Mesodermal cell (in vitro differentiated cells): Measurements from ENCODE around the gene OVOL3.

Source experiments
- H3K27ac ChIP-seq: 2 replicates; pipeline ENCODE4 v1.7.0; 2013; ENCODE audit warnings: mild to moderate bottlenecking, low read depth, low read length, moderate library complexity; ENCODE audit not compliant: severe bottlenecking
- H3K36me3 ChIP-seq: 2 replicates; pipeline ENCODE4 v1.7.1; 2013; ENCODE audit warnings: mild to moderate bottlenecking, low read length, moderate library complexity; ENCODE audit not compliant: control insufficient read depth, insufficient read depth
- H3K4me1 ChIP-seq: one replicate; pipeline ENCODE4 v1.7.1; 2013; ENCODE audit warnings: mild to moderate bottlenecking, low read length; ENCODE audit not compliant: insufficient read depth, control insufficient read depth, poor library complexity, severe bottlenecking
- H3K4me3 ChIP-seq: 2 replicates; pipeline ENCODE4 v1.7.0; 2013; ENCODE audit warnings: low read length, control low read depth, mild to moderate bottlenecking; ENCODE audit not compliant: insufficient read depth, poor library complexity, severe bottlenecking; ENCODE audit errors: extremely low read depth
- H3K9me3 ChIP-seq: 2 replicates; pipeline ENCODE4 v1.7.1; 2013; ENCODE audit warnings: mild to moderate bottlenecking, low read length, moderate library complexity; ENCODE audit not compliant: control insufficient read depth
- WGBS, 2 experiments: methylation state at CpG; one replicate each; pipeline ENCODE4 v1.1.5; 2013; ENCODE audit warnings: missing lambda C conversion rate in 2 of 2; ENCODE audit not compliant: insufficient coverage in 2 of 2; 5-methylcytosine and 5-hydroxymethylcytosine counted together

Gene OVOL3

GRCh38 chr19:36149673-36150406, 38.9 kb downstream of the OVOL3 start:
- H3K4me1 ChIP-seq = no peaks in the 10 kb centered on the region
- H3K9me3 ChIP-seq = no peaks in the 10 kb centered on the region
- 94 to 95% methylated on average over 13 of the region's 13 CpGs for WGBS, 2 experiments
- H3K36me3 ChIP-seq = peaks cover 90% of the 10 kb centered on the region
- no peak overlapping the region for H3K4me3 ChIP-seq
- H3K27ac ChIP-seq = no peak overlapping the region

GRCh38 chr19:36150586-36150985, 39.6 kb downstream of the OVOL3 start:
- 83 to 100% methylated on average over 1 to 2 of the region's 5 CpGs for WGBS, 2 experiments
- H3K36me3 ChIP-seq = peaks cover 83% of the 10 kb centered on the region

GRCh38 chr19:36151144-36152018, 40.4 kb downstream of the OVOL3 start:
- WGBS, 2 experiments = 91 to 95% methylated on average over 23 to 33 of the region's 47 CpGs
- Histone ChIP-seq H3K27ac (no peak overlapping the region), H3K4me3 (no peak overlapping the region), H3K4me1 (no peaks in the 10 kb centered on the region), H3K36me3 (peaks cover 75% of the 10 kb centered on the region), H3K9me3 (no peaks in the 10 kb centered on the region)

More at GRCh38 chr19:36150586-36150985, 39.6 kb downstream of the OVOL3 start:
- no peaks in the 10 kb centered on the region for H3K9me3 ChIP-seq
- no peaks in the 10 kb centered on the region for H3K4me1 ChIP-seq
- no peak overlapping the region for H3K27ac ChIP-seq
- H3K4me3 ChIP-seq = no peak overlapping the region

GRCh38 chr19:36152019-36152351, 41.0 kb downstream of the OVOL3 start:
- Histone ChIP-seq H3K4me1 (no peaks in the 10 kb centered on the region), H3K27ac (no peak overlapping the region), H3K36me3 (peaks cover 69% of the 10 kb centered on the region), H3K9me3 (no peaks in the 10 kb centered on the region), H3K4me3 (no peak overlapping the region)
- WGBS, 2 experiments = 98 to 99% methylated on average over 12 to 16 of the region's 16 CpGs

- no peak within 1 kb of the TSS for H3K4me3 ChIP-seq
- no peaks in the 10 kb centered on the region for H3K4me1 ChIP-seq
- no peak within 1 kb of the TSS for H3K27ac ChIP-seq
- H3K9me3 ChIP-seq = no peaks in the 10 kb centered on the region
- H3K36me3 ChIP-seq = peaks cover 63% of the 10 kb centered on the region
- 89 to 94% methylated on average over 25 to 34 of the region's 40 CpGs for WGBS, 2 experiments
Measured at GRCh38 chr19:36152352-36153091, 41.6 kb downstream of the OVOL3 start, which contains the start of gene COX7A1. Gene COX7A1, minus strand, starts transcription at chr19:36152447. Its CDS starts 40 bp downstream, at chr19:36152407.

GRCh38 chr19:36153126-36153525, 42.2 kb downstream of the OVOL3 start:
- Histone ChIP-seq H3K4me1 (no peaks in the 10 kb centered on the region), H3K27ac (no peak overlapping the region), H3K4me3 (no peak overlapping the region), H3K9me3 (no peaks in the 10 kb centered on the region), H3K36me3 (peaks cover 57% of the 10 kb centered on the region)
- 98% methylated on average over 6 to 7 of the region's 10 CpGs for WGBS, 2 experiments

GRCh38 chr19:36160821-36161596, 50.1 kb downstream of the OVOL3 start:
- Histone ChIP-seq H3K9me3 (no peaks in the 10 kb centered on the region), H3K4me3 (no peak overlapping the region), H3K36me3 (peaks cover 24% of the 10 kb centered on the region), H3K27ac (no peak overlapping the region), H3K4me1 (no peaks in the 10 kb centered on the region)
- WGBS, 2 experiments = 73 to 74% methylated on average over 6 to 7 of the region's 7 CpGs
